HFFc6 (cell line): Measurements from ENCODE around the gene OR10G8. TPM values are rescaled to one million over a fixed set of nuclear protein-coding genes. Genes with fewer than 3 reads are reported as not detected.
"Not testable (repeated sequence)": the region's sequence is repeated elsewhere in the genome, so short reads cannot be mapped to it uniquely, and the experiment has no call there.

Experiments used
- DNase-seq: peaks from one replicate; pipeline ENCODE4 v3.0.0-alpha.2; 2018
- H3K27ac Mint-ChIP-seq: 2 replicates; pipeline ENCODE4 v1.8.0; 2020; ENCODE audit warnings: mild to moderate bottlenecking, mixed read lengths
- H3K27me3 Mint-ChIP-seq: 2 replicates; pipeline ENCODE4 v1.8.0; 2021; ENCODE audit warnings: mild to moderate bottlenecking, moderate library complexity, mixed read lengths; ENCODE audit not compliant: insufficient read depth
- H3K36me3 Mint-ChIP-seq: 2 replicates; pipeline ENCODE4 v1.8.0; 2021; ENCODE audit warnings: low read depth, mixed read lengths
- H3K4me1 Mint-ChIP-seq: 2 replicates; pipeline ENCODE4 v1.8.0; 2020; ENCODE audit warnings: low read depth, mixed read lengths
- H3K4me3 Mint-ChIP-seq: 2 replicates; pipeline ENCODE4 v1.8.0; 2020; ENCODE audit warnings: mild to moderate bottlenecking, moderate library complexity, mixed read lengths
- H3K9me3 Mint-ChIP-seq: 2 replicates; pipeline ENCODE4 v1.8.0; 2020; ENCODE audit warnings: mild to moderate bottlenecking, mixed read lengths
- long read RNA-seq: library from polyadenylated mRNA; unstranded; transcript quantifications from one replicate; pipeline ENCODE4 v2.0.0, GENCODE V29; 2019
- total RNA-seq, 6 experiments: library from RNA; stranded (reverse); fragmentation: NEBNext Ultra II Directional; extraction: Animal tissue kit (Norgen Biotek cat#: 25700); gene quantifications; 2 replicates in 1 of 6; 3 replicates in 5 of 6; pipeline ENCODE4 v1.2.3, GENCODE V29; 2021
- TF ChIP-seq, protein P1 (sequence below): fragments of 200-600 bp; sonication (generic); IDR thresholded peaks from 2 replicates; pipeline ENCODE4 v1.5.0; 2021; ENCODE audit warnings: antibody characterized with exemption, mild to moderate bottlenecking

OR10G8 gene, protein sequence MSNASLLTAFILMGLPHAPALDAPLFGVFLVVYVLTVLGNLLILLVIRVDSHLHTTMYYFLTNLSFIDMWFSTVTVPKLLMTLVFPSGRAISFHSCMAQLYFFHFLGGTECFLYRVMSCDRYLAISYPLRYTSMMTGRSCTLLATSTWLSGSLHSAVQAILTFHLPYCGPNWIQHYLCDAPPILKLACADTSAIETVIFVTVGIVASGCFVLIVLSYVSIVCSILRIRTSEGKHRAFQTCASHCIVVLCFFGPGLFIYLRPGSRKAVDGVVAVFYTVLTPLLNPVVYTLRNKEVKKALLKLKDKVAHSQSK
- total RNA-seq, result not detected
- long read RNA-seq, result 0 reads

DNA sequence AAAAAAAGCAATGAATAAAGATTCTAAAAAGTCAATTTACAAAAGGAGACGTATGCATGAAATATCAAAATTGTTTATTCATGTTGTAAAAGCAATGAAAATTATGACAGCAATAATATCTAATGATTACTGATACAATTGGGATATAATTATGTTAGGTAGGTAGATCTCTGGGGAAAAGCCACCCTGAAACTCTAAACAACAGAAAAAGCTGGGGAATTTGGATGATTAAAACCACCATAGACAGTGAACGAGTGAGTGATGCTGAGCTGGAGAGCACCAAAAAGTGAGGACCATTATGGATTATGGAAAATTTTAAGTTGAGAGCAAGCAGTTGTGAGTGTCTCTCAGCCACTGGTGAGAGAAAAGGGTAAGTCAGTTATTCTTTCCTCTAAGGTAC, at the start of gene OR10G8:
Gene OR10G8, plus strand, starts transcription at position 301 of the 400 bp plus-strand sequence. CDS start 2,825 bp downstream, outside the sequence.
- TF ChIP-seq, protein P1, sequence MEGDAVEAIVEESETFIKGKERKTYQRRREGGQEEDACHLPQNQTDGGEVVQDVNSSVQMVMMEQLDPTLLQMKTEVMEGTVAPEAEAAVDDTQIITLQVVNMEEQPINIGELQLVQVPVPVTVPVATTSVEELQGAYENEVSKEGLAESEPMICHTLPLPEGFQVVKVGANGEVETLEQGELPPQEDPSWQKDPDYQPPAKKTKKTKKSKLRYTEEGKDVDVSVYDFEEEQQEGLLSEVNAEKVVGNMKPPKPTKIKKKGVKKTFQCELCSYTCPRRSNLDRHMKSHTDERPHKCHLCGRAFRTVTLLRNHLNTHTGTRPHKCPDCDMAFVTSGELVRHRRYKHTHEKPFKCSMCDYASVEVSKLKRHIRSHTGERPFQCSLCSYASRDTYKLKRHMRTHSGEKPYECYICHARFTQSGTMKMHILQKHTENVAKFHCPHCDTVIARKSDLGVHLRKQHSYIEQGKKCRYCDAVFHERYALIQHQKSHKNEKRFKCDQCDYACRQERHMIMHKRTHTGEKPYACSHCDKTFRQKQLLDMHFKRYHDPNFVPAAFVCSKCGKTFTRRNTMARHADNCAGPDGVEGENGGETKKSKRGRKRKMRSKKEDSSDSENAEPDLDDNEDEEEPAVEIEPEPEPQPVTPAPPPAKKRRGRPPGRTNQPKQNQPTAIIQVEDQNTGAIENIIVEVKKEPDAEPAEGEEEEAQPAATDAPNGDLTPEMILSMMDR, result no peak
- no peak for DNase-seq
- Mint-ChIP-seq H3K4me3 (no peak within 1 kb of the TSS), H3K27ac (no peak within 1 kb of the TSS), H3K9me3 (peaks cover 36% of the 10 kb centered on the region), H3K27me3 (no peaks in the 10 kb centered on the region; the same call in 1 of the 2 replicates), H3K36me3 (no peaks in the 10 kb centered on the region), H3K4me1 (no peaks in the 10 kb centered on the region)

DNA sequence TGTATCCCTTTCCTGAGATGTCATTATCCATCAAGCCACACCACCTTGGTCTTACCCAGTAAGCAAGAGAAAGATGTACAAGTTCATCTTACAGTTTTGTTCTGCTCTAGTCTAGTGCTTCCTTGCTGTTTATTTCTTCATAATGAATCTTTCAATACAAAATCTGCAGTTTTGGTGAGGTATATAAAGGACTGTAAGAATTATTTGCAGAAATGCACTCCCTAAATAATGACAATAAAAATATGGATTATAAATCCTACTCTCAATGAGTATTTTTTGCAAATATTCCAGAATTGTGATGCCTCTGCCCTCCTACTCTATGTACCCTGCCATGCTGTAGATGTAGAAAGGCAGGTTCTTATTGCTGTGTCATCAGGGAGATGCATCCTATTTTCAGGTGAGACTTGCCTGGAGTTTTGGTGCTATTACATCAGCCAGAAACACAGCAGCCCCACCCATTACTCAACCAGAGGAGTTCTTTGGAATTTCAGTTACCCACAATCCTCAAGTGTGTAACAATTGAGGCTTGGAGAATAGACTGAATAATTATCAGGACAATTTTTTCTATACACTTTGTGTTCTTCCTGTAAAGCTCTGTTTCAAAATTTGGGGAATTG, 48.8 kb upstream of the OR10G8 start, which contains the start of gene OR10S1:
Gene OR10S1, minus strand, starts transcription at position 51 of the 617 bp plus-strand sequence. CDS start 117 bp downstream, outside the sequence.
- TF ChIP-seq, protein P1, result no peak
- no peak for DNase-seq
- peaks cover 2% of the 10 kb centered on the region; the same call in 1 of the 2 replicates for H3K27me3 Mint-ChIP-seq
- peaks cover 27% of the 10 kb centered on the region for H3K9me3 Mint-ChIP-seq
- H3K4me1 Mint-ChIP-seq, result peaks cover 20% of the 10 kb centered on the region; the same call in 1 of the 2 replicates
- H3K36me3 Mint-ChIP-seq, result no peaks in the 10 kb centered on the region
- no peak within 1 kb of the TSS for H3K4me3 Mint-ChIP-seq
- H3K27ac Mint-ChIP-seq, result no peak within 1 kb of the TSS

DNA sequence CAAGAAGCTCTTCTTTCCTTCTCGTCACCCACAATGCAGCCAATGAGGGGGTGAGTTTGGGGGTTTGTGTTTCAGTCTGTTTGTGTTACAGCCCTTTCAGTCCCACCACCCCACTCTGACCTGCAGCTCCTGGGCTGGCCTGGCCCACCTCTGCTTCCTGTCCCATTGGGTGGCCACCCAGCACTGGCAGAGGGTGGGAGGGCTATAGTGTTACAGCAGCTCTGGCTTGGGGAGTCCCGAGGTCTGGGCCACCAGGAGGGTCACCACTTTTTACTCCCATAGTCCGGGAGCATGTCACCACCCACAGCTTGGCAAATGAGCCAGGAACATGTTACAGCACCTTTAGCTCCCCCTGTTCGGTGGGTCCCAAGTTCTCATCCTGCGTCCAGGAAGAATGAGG, 47.3 kb upstream of the OR10G8 start:
- Mint-ChIP-seq H3K4me3 (no peak overlapping the region), H3K36me3 (no peaks in the 10 kb centered on the region), H3K9me3 (peaks cover 39% of the 10 kb centered on the region), H3K4me1 (peaks cover 5% of the 10 kb centered on the region; the same call in 1 of the 2 replicates), H3K27me3 (peaks cover 2% of the 10 kb centered on the region), H3K27ac (no peak overlapping the region)
- TF ChIP-seq, protein P1, result no peak
- DNase-seq, result no peak

DNA sequence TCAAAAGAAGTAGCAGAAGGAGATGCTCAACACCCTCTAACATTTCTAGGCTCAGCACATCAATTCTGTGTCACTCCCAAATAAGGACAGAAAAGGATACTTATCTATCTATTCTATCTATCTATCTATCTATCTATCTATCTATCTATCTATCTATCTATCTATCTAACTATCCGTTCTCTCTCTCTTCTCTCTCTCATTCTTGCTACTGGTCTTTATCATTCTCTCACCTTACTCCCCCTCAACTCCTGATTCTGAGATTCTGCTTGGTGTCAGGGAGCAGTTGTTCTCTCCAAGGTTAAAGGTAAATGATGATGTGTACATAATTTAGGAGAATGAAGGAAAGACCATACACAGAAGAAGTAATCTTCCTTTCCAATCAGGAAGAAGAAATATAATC, 31.5 kb upstream of the OR10G8 start, which contains the start of gene OR10G6:
Gene OR10G6, minus strand, starts transcription at position 43 of the 400 bp plus-strand sequence. Its CDS starts 0 bp downstream, at position 43.
- no peaks in the 10 kb centered on the region for H3K4me1 Mint-ChIP-seq
- no peak within 1 kb of the TSS for H3K4me3 Mint-ChIP-seq
- no peak within 1 kb of the TSS for H3K27ac Mint-ChIP-seq
- H3K27me3 Mint-ChIP-seq, result no peaks in the 10 kb centered on the region; the same call in 1 of the 2 replicates
- DNase-seq, result no peak
- H3K36me3 Mint-ChIP-seq, result no peaks in the 10 kb centered on the region
- TF ChIP-seq, protein P1, result no peak
- peaks cover 8% of the 10 kb centered on the region for H3K9me3 Mint-ChIP-seq

DNA sequence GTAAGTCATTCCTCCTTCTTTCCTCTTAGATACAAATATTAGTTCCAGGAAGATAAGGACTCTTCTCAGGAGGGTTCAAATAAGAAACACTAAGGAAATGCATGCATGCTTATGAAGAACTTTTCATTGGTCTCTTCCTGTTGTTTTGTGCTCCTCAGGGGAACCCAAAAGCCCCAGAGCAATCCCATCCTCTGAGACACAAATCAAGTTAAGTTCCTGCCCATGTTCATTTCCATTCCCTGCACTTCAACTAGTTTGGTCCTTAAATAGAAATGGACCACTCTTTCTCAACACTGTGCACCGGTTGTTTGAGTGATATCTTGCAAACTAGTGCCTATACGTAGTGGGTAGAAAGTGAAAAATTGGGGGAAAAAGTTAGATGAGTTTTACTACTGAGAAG, 13.9 kb upstream of the OR10G8 start, which contains the start of gene OR10G4:
Gene OR10G4, plus strand, starts transcription at position 301 of the 400 bp plus-strand sequence. CDS start 2,578 bp downstream, outside the sequence.
- H3K4me3 Mint-ChIP-seq, result no peak within 1 kb of the TSS
- H3K9me3 Mint-ChIP-seq, result peaks cover 23% of the 10 kb centered on the region
- no peak within 1 kb of the TSS for H3K27ac Mint-ChIP-seq
- no peaks in the 10 kb centered on the region for H3K36me3 Mint-ChIP-seq
- H3K27me3 Mint-ChIP-seq, result no peaks in the 10 kb centered on the region
- no peak for DNase-seq
- TF ChIP-seq, protein P1, result no peak
- H3K4me1 Mint-ChIP-seq, result no peaks in the 10 kb centered on the region

DNA sequence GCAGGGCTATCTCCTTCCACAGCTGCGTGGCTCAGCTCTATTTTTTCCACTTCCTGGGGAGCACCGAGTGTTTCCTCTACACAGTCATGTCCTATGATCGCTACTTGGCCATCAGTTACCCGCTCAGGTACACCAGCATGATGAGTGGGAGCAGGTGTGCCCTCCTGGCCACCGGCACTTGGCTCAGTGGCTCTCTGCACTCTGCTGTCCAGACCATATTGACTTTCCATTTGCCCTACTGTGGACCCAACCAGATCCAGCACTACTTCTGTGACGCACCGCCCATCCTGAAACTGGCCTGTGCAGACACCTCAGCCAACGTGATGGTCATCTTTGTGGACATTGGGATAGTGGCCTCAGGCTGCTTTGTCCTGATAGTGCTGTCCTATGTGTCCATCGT, 10.8 kb upstream of the OR10G8 start:
- DNase-seq, H3K36me3 Mint-ChIP-seq, H3K27me3 Mint-ChIP-seq, H3K4me3 Mint-ChIP-seq, H3K27ac Mint-ChIP-seq, H3K4me1 Mint-ChIP-seq: not testable (repeated sequence)
- peaks cover 34% of the 10 kb centered on the region for H3K9me3 Mint-ChIP-seq
